A673 (cell line): ENCODE measurements around the gene TRABD2A.

Experiments used
- CTCF ChIP-seq: fragments of 300-800, 200-600 bp; sonication (generic); conservative IDR thresholded peaks from 2 replicates; pipeline ENCODE4 v1.5.1; 2017; ENCODE audit warnings: low read depth, mild to moderate bottlenecking, antibody characterized with exemption, low read length, moderate library complexity, mixed read lengths
- EZH2 ChIP-seq: fragments of 200-600 bp; sonication (generic); IDR thresholded peaks from 2 replicates; pipeline ENCODE4 v1.6.1; 2017; ENCODE audit warnings: borderline replicate concordance, low read depth, mild to moderate bottlenecking, mixed read lengths, antibody characterized with exemption, low read length; ENCODE audit not compliant: poor library complexity, severe bottlenecking

GRCh38 chr2:84911135-84911678 lies 30.3 kb upstream of the TRABD2A start:
- TF ChIP-seq CTCF (no peak), EZH2 (no peak)
